HepG2 (cell line): ENCODE results near the gene GPC6. TPM values are rescaled to one million over a fixed set of nuclear protein-coding genes. Genes with fewer than 3 reads are reported as not detected.

Experiments used
- ATAC-seq: fragments of 200-7000 bp; cut with Tn5 transposase; 3 replicates; pipeline ENCODE4 v1.9.1; 2020; ENCODE audit warnings: mild to moderate bottlenecking, moderate library complexity
- BruUV-seq: library from RNA; stranded (reverse); fragments of 400-500 nt; replicated peaks from 2 replicates; lab custom pipeline; 2021; lab: Mats Ljungman, UMichigan
- CTCF ChIA-PET: fragments of 300-600 bp; formaldehyde crosslinking; extraction: SDS; loops from one replicate; lab custom pipeline; 2021; ENCODE audit warnings: low total read pairs, inconsistent platforms, low intra/inter-chr PET ratio; lab: Yijun Ruan, JAX
- POLR2A ChIA-PET: fragments of 350-600 bp; sonication (Branson Sonifier 250); formaldehyde crosslinking; loops from one replicate; lab custom pipeline; 2020; ENCODE audit warnings: antibody characterized with exemption, inconsistent platforms; lab: Yijun Ruan, JAX
- DNase-seq: peaks from one replicate; pipeline ENCODE4 v3.0.0-alpha.2; 2015; ENCODE audit warnings: low spot score
- FAIRE-seq: peaks from 3 replicates; lab custom pipeline; 2011; peaks lifted over from hg19 to GRCh38; lab: Jason Lieb, UNC
- H2AFZ ChIP-seq: one replicate; pipeline ENCODE4 v1.6.1; 2011; ENCODE audit warnings: low read length, inconsistent platforms
- H3K27ac ChIP-seq: fragments of 300-600 bp; 3 replicates; pipeline ENCODE4 v1.8.0; 2011; ENCODE audit warnings: mixed run types, mild to moderate bottlenecking, mixed read lengths, low read length, inconsistent platforms; ENCODE audit not compliant: insufficient read depth; ENCODE audit errors: extremely low read length
- H3K27me3 ChIP-seq, 2 experiments: fragments of 200-600 bp in 1 of 2; 2 replicates in 1 of 2; 3 replicates in 1 of 2; pipeline versions ENCODE4 v1.6.0 to v1.8.0; 2011; ENCODE audit warnings: low read length in 2 of 2, mild to moderate bottlenecking in 2 of 2, moderate library complexity in 2 of 2, inconsistent platforms in 1 of 2; ENCODE audit not compliant: insufficient read depth in 2 of 2, control insufficient read depth in 1 of 2
- H3K36me3 ChIP-seq, 2 experiments: fragments of 200-600 bp in 1 of 2; replicated peaks in 1 of 2; 2 replicates in 1 of 2; 3 replicates in 1 of 2; pipeline versions ENCODE4 v1.5.1 to v1.8.0; 2011; ENCODE audit warnings: low read length in 2 of 2, inconsistent platforms in 1 of 2; ENCODE audit not compliant: insufficient read depth in 2 of 2, control insufficient read depth in 1 of 2
- H3K4me1 ChIP-seq: 2 replicates; pipeline ENCODE4 v1.5.1; 2012; ENCODE audit warnings: low read length, inconsistent platforms; ENCODE audit not compliant: insufficient read depth
- H3K4me2 ChIP-seq: 2 replicates; pipeline ENCODE4 v1.6.0; 2011; ENCODE audit warnings: low read depth, low read length, inconsistent platforms
- H3K4me3 ChIP-seq, 3 experiments: fragments of 200-600 bp in 1 of 3; sonication (generic), shearing (Covaris generic) in 1 of 3; replicated peaks in 1 of 3; 2 replicates each; pipeline ENCODE4 v1.5.1; 2011 to 2016; ENCODE audit warnings: low read length in 3 of 3, inconsistent platforms in 2 of 3, low read depth in 2 of 3, mild to moderate bottlenecking in 2 of 3, control low read depth in 1 of 3, mixed read lengths in 1 of 3; ENCODE audit not compliant: insufficient read depth in 1 of 3
- H3K79me2 ChIP-seq: one replicate; pipeline ENCODE4 v1.6.1; 2011; ENCODE audit warnings: low read length, inconsistent platforms; ENCODE audit not compliant: insufficient read depth
- H3K9ac ChIP-seq: 2 replicates; pipeline ENCODE4 v1.6.0; 2011; ENCODE audit warnings: mild to moderate bottlenecking, low read depth, low read length, inconsistent platforms; ENCODE audit not compliant: insufficient read depth
- H3K9me3 ChIP-seq: 2 replicates; pipeline ENCODE4 v1.5.1; 2012; ENCODE audit warnings: mild to moderate bottlenecking, low read length
- H4K20me1 ChIP-seq: 2 replicates; pipeline ENCODE4 v1.6.0; 2011; ENCODE audit warnings: inconsistent platforms, mild to moderate bottlenecking, low read length, moderate library complexity; ENCODE audit not compliant: insufficient read depth
- AHR ChIP-seq: IDR thresholded peaks from 2 replicates; pipeline ENCODE4 v1.6.1; 2018; ENCODE audit warnings: missing genetic modification reagents, missing compliant biosample characterization
- CAMTA2 ChIP-seq: sonication (generic); formaldehyde crosslinking; IDR thresholded peaks from 2 replicates; pipeline ENCODE4 v1.4.0; 2020; ENCODE audit warnings: mild to moderate bottlenecking, missing genetic modification reagents, borderline replicate concordance
- ETV5 ChIP-seq: IDR thresholded peaks from 2 replicates; pipeline ENCODE4 v1.6.1; 2018; ENCODE audit warnings: missing biosample characterization, missing genetic modification reagents, inconsistent platforms, borderline replicate concordance
- FOXK1 ChIP-seq: sonication (generic); formaldehyde crosslinking; IDR thresholded peaks from 2 replicates; pipeline ENCODE4 v1.4.0; 2020; ENCODE audit warnings: low read depth, missing genetic modification reagents, borderline replicate concordance
- MIXL1 ChIP-seq: IDR thresholded peaks from 2 replicates; pipeline ENCODE4 v1.6.1; 2016
- MTF2 ChIP-seq: sonication (generic); formaldehyde crosslinking; IDR thresholded peaks from 2 replicates; pipeline ENCODE4 v1.5.0; 2020; ENCODE audit warnings: missing genetic modification reagents, borderline replicate concordance
- RAD51 ChIP-seq: fragments of 450-650 bp; IDR thresholded peaks from 2 replicates; pipeline ENCODE4 v1.6.1; 2016; ENCODE audit warnings: borderline replicate concordance
- SMAD1 ChIP-seq: sonication (generic); formaldehyde crosslinking; IDR thresholded peaks from 2 replicates; pipeline ENCODE4 v1.4.0; 2020; ENCODE audit warnings: missing genetic modification reagents, low read depth, mild to moderate bottlenecking, borderline replicate concordance
- TAF15 ChIP-seq: fragments of 200-400 bp; formaldehyde crosslinking; IDR thresholded peaks from one replicate; pipeline ENCODE4 v1.6.1; 2018; ENCODE audit warnings: mild to moderate bottlenecking, low read depth, low read length; ENCODE audit not compliant: poor library complexity, severe bottlenecking
- TCF12 ChIP-seq, 2 experiments: fragments of 450-650 bp in 1 of 2; sonication (generic) in 1 of 2; formaldehyde crosslinking in 1 of 2; IDR thresholded peaks; 2 replicates each; pipeline versions ENCODE4 v1.6.1 to v1.8.0; 2017 to 2022; ENCODE audit warnings: antibody characterized with exemption in 1 of 2, mild to moderate bottlenecking in 1 of 2, missing genetic modification reagents in 1 of 2, moderate library complexity in 1 of 2
- ZFP90 ChIP-seq: sonication (generic); formaldehyde crosslinking; IDR thresholded peaks from 2 replicates; pipeline ENCODE4 v1.8.0; 2022; ENCODE audit warnings: missing genetic modification reagents, mild to moderate bottlenecking, inconsistent platforms, borderline replicate concordance
- ZNF383 ChIP-seq: sonication (generic); formaldehyde crosslinking; IDR thresholded peaks from 2 replicates; pipeline ENCODE4 v1.4.0; 2020; ENCODE audit warnings: missing genetic modification reagents, mild to moderate bottlenecking, borderline replicate concordance
- ZNF432 ChIP-seq: sonication (generic); formaldehyde crosslinking; IDR thresholded peaks from 2 replicates; pipeline ENCODE4 v1.5.0; 2020; ENCODE audit warnings: missing genetic modification reagents, mild to moderate bottlenecking, borderline replicate concordance
- ZNF543 ChIP-seq: sonication (generic); formaldehyde crosslinking; IDR thresholded peaks from 2 replicates; pipeline ENCODE4 v1.4.0; 2020; ENCODE audit warnings: mild to moderate bottlenecking, missing genetic modification reagents
- ZNF564 ChIP-seq: sonication (generic); formaldehyde crosslinking; IDR thresholded peaks from 2 replicates; pipeline ENCODE4 v1.8.1; 2023; ENCODE audit warnings: mild to moderate bottlenecking, missing genetic modification reagents
- WGBS: methylation state at CpG from one replicate; pipeline ENCODE4 v1.1.6; 2017; ENCODE audit warnings: low lambda C conversion rate; 5-methylcytosine and 5-hydroxymethylcytosine counted together
- in situ Hi-C: cut with HindIII; loops from 2 replicates; pipeline ENCODE4 v1.10.0; 2017; ENCODE audit warnings: low pct_unique_long_range_greater_than_20kb; ENCODE audit not compliant: extremely low pct_ligation_motif_present
- intact Hi-C: fragments of 100-400 bp; cut with micrococcal nuclease; formaldehyde crosslinking; loops from one replicate; pipeline ENCODE4 v1.10.0; 2022; ENCODE audit not compliant: unreplicated experiment
- polyA plus RNA-seq, 8 experiments: library from polyadenylated mRNA; depleted of rRNA in 3 of 8; stranded (reverse) in 7 of 8; unstranded in 1 of 8; fragments of >200 nt; fragmentation: Illumina TruSeq in 4 of 8; extraction: Trizol in 4 of 8; gene quantifications; 2 replicates each; pipeline versions ENCODE4 v1.2.1 to v1.2.3, GENCODE V29; 2011 to 2016; ENCODE audit warnings: low read depth in 4 of 8, missing spikeins in 1 of 8, mixed read lengths in 1 of 8; ENCODE audit not compliant: insufficient read depth in 1 of 8
- total RNA-seq, 5 experiments: library from RNA; depleted of rRNA; stranded (reverse); fragments of >200 nt; fragmentation: Illumina TruSeq; extraction: Trizol; gene quantifications; 2 replicates each; pipeline ENCODE4 v1.2.3, GENCODE V29; 2016; ENCODE audit warnings: low read depth in 1 of 5
- TF ChIP-seq, protein P1 (sequence below): sonication (generic); formaldehyde crosslinking; IDR thresholded peaks from 2 replicates; pipeline ENCODE4 v1.4.0; 2020; ENCODE audit warnings: missing genetic modification reagents, borderline replicate concordance
- TF ChIP-seq, protein P2 (sequence below): sonication (generic); formaldehyde crosslinking; IDR thresholded peaks from 2 replicates; pipeline ENCODE4 v1.4.0; 2020; ENCODE audit warnings: mild to moderate bottlenecking, missing genetic modification reagents
- TF ChIP-seq, protein P3 (sequence below): sonication (generic); formaldehyde crosslinking; conservative IDR thresholded peaks from 2 replicates; pipeline ENCODE4 v1.4.0; 2020; ENCODE audit warnings: missing genetic modification reagents

The GPC6 gene
- total and polyA plus RNA-seq, 2 of the 13 experiments (the other 11 are each of a cell fraction or from before 2014, with no cell fraction given), result 24.5 to 33.9 TPM

DNA sequence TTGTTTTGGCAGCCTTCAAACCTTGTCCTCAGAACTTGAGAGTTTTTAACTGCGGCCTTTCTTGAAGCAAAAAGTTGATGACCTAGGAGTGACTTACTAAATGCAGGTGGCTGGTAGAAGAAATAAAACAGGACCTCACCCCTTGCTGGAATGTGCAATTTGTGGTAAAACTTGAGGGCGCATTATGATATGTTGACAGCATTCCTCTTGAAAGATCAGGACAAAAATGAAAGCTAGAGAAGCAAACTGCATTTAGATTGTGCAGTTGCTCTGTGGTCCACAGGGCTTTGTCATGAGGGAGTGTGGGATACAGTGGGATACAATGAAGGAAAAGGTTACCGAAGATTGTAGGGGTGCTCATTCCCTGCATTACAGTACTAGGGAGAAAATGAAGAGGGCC is 504.2 kb downstream of the GPC6 start:
- ChIA-PET POLR2A (no interaction called here), CTCF (no interaction called here)
- Histone ChIP-seq H3K9ac (no peak overlapping the region), H4K20me1 (no peaks in the 10 kb centered on the region), H3K27ac (no peak overlapping the region), H3K9me3 (no peaks in the 10 kb centered on the region), H3K4me3 (no peak overlapping the region), H3K4me1 (peaks cover 30% of the 10 kb centered on the region), H3K4me2 (no peak overlapping the region), H2AFZ (no peak overlapping the region), H3K79me2 (no peaks in the 10 kb centered on the region), H3K36me3 (no peaks in the 10 kb centered on the region), H3K27me3 (no peaks in the 10 kb centered on the region)
- ATAC-seq (no peak), DNase-seq (no peak), FAIRE-seq (no peak)
- TF ChIP-seq MIXL1 (CRISPR knock-in tag) (no peak), ZNF564 (CRISPR knock-in tag) (no peak), ETV5 (no peak), ZNF432 (CRISPR knock-in tag) (no peak), FOXK1 (CRISPR knock-in tag) (no peak), SMAD1 (no peak), MTF2 (CRISPR knock-in tag) (no peak), CAMTA2 (CRISPR knock-in tag) (no peak), AHR (no peak), TAF15 (no peak), ZNF383 (CRISPR knock-in tag) (no peak), ZFP90 (CRISPR knock-in tag) (no peak), RAD51 (no peak), ZNF543 (no peak), TCF12 (IDR thresholded peaks at IDR 0.05) (no peak), TCF12 (CRISPR knock-in tag; IDR thresholded peaks at IDR 0.05) (no peak)
- TF ChIP-seq, protein P1, sequence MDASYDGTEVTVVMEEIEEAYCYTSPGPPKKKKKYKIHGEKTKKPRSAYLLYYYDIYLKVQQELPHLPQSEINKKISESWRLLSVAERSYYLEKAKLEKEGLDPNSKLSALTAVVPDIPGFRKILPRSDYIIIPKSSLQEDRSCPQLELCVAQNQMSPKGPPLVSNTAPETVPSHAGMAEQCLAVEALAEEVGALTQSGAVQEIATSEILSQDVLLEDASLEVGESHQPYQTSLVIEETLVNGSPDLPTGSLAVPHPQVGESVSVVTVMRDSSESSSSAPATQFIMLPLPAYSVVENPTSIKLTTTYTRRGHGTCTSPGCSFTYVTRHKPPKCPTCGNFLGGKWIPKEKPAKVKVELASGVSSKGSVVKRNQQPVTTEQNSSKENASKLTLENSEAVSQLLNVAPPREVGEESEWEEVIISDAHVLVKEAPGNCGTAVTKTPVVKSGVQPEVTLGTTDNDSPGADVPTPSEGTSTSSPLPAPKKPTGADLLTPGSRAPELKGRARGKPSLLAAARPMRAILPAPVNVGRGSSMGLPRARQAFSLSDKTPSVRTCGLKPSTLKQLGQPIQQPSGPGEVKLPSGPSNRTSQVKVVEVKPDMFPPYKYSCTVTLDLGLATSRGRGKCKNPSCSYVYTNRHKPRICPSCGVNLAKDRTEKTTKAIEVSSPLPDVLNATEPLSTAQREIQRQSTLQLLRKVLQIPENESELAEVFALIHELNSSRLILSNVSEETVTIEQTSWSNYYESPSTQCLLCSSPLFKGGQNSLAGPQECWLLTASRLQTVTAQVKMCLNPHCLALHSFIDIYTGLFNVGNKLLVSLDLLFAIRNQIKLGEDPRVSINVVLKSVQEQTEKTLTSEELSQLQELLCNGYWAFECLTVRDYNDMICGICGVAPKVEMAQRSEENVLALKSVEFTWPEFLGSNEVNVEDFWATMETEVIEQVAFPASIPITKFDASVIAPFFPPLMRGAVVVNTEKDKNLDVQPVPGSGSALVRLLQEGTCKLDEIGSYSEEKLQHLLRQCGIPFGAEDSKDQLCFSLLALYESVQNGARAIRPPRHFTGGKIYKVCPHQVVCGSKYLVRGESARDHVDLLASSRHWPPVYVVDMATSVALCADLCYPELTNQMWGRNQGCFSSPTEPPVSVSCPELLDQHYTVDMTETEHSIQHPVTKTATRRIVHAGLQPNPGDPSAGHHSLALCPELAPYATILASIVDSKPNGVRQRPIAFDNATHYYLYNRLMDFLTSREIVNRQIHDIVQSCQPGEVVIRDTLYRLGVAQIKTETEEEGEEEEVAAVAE, result no peak
- TF ChIP-seq, protein P2, sequence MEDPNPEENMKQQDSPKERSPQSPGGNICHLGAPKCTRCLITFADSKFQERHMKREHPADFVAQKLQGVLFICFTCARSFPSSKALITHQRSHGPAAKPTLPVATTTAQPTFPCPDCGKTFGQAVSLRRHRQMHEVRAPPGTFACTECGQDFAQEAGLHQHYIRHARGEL (CRISPR knock-in tag), result no peak
- TF ChIP-seq, protein P3, sequence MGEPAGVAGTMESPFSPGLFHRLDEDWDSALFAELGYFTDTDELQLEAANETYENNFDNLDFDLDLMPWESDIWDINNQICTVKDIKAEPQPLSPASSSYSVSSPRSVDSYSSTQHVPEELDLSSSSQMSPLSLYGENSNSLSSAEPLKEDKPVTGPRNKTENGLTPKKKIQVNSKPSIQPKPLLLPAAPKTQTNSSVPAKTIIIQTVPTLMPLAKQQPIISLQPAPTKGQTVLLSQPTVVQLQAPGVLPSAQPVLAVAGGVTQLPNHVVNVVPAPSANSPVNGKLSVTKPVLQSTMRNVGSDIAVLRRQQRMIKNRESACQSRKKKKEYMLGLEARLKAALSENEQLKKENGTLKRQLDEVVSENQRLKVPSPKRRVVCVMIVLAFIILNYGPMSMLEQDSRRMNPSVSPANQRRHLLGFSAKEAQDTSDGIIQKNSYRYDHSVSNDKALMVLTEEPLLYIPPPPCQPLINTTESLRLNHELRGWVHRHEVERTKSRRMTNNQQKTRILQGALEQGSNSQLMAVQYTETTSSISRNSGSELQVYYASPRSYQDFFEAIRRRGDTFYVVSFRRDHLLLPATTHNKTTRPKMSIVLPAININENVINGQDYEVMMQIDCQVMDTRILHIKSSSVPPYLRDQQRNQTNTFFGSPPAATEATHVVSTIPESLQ (CRISPR knock-in tag), result no peak
- no TSS peak for BruUV-seq
- intact Hi-C loops, result no loop called here
- WGBS, result 98% methylated on average over 3 of the region's 3 CpGs
- in situ Hi-C loops, result no loop called here
